ENCODE data around the gene RFESD.
A peak's percentile ranks its signal among the peaks of the same experiment; 100 is the strongest.

The RFESD gene

GRCh38 chr5:95646569-95647431, at the start of gene RFESD:
RFESD (plus strand) TSS chr5:95646777; CDS start chr5:95652272, 5,495 bp downstream.
- DNase-seq, result peak; percentile 98

- no peak for DNase-seq
Measured at GRCh38 chr5:95599252-95599651, 47.3 kb upstream of the RFESD start.

- no peak for DNase-seq
Measured at GRCh38 chr5:95600557-95600956, 46.0 kb upstream of the RFESD start.

GRCh38 chr5:95605786-95606185, 40.8 kb upstream of the RFESD start:
- DNase-seq, result no peak

- DNase-seq, result no peak
Measured at GRCh38 chr5:95606419-95606818, 40.2 kb upstream of the RFESD start.

- DNase-seq, result no peak
Measured at GRCh38 chr5:95609711-95610110, 36.9 kb upstream of the RFESD start.

- DNase-seq, result no peak
Measured at GRCh38 chr5:95610546-95610945, 36.0 kb upstream of the RFESD start.

GRCh38 chr5:95611396-95611795, 35.2 kb upstream of the RFESD start:
- DNase-seq, result no peak

- no peak for DNase-seq
Measured at GRCh38 chr5:95613514-95613913, 33.1 kb upstream of the RFESD start.

- no peak for DNase-seq
Measured at GRCh38 chr5:95615164-95615467, 31.5 kb upstream of the RFESD start.

GRCh38 chr5:95617057-95617456, 29.5 kb upstream of the RFESD start:
- DNase-seq, result no peak

GRCh38 chr5:95619096-95619495, 27.5 kb upstream of the RFESD start:
- no peak for DNase-seq

GRCh38 chr5:95619514-95620029, 27.0 kb upstream of the RFESD start:
- no peak for DNase-seq

GRCh38 chr5:95620030-95620869, 26.3 kb upstream of the RFESD start, which contains the start of gene GPR150:
GPR150 (plus strand) TSS chr5:95620087; CDS start chr5:95620276, 189 bp downstream.
- peak; percentile 84 for DNase-seq

- peak; percentile 76 for DNase-seq
Measured at GRCh38 chr5:95620870-95621838, 25.4 kb upstream of the RFESD start.

- DNase-seq, result no peak
Measured at GRCh38 chr5:95621839-95622629, 24.5 kb upstream of the RFESD start.

- no peak for DNase-seq
Measured at GRCh38 chr5:95623706-95624105, 22.9 kb upstream of the RFESD start.

GRCh38 chr5:95624368-95624767, 22.2 kb upstream of the RFESD start:
- no peak for DNase-seq

- no peak for DNase-seq
Measured at GRCh38 chr5:95626701-95627100, 19.9 kb upstream of the RFESD start.

GRCh38 chr5:95627971-95628810, 18.4 kb upstream of the RFESD start:
- DNase-seq, result no peak

GRCh38 chr5:95628933-95629332, 17.6 kb upstream of the RFESD start:
- DNase-seq, result no peak
